ENCODE data around the gene KRT17. TPM values are rescaled to one million over a fixed set of nuclear protein-coding genes. Genes with fewer than 3 reads are reported as not detected.

The KRT17 gene
- polyA plus RNA-seq, 1 donor (not counting 4 experiments of a cell fraction or from before 2014, with no cell fraction given): 8,666 TPM

- H3K9me3 ChIP-seq (ENCODE audit: control insufficient read depth, low read depth, low read length): no peaks in the 10 kb centered on the region
- peaks cover 14 to 32% of the 10 kb centered on the region in 2 experiments for H3K36me3 ChIP-seq (ENCODE audit: control insufficient read depth in 2 of 2, extremely low read depth in 1 of 2, insufficient read depth in 2 of 2, low read length in 2 of 2)
- H3K27ac ChIP-seq (ENCODE audit: control insufficient read depth, insufficient read depth, low read length): peak overlapping the region; percentile 97
- DNase-seq (ENCODE audit: low read depth, low spot score) (no peak), FAIRE-seq (no peak)
- H3K4me3 ChIP-seq (ENCODE audit: control insufficient read depth in 2 of 3, extremely low read depth in 1 of 3, insufficient read depth in 2 of 3, low read depth in 1 of 3, low read length in 3 of 3): peak overlapping the region in 1 of 3 experiments; percentile 2
- H3K9me1 ChIP-seq (ENCODE audit: control insufficient read depth, extremely low read depth, insufficient read depth, low read length): no peaks in the 10 kb centered on the region
- H3K4me2 ChIP-seq (ENCODE audit: control insufficient read depth, extremely low read depth, insufficient read depth, low read depth, low read length): peak overlapping the region; percentile 77
- peaks cover 53% of the 10 kb centered on the region for H3K4me1 ChIP-seq (ENCODE audit: control insufficient read depth, extremely low read depth, insufficient read depth, low read length)
- peaks cover 21% of the 10 kb centered on the region for H3K79me2 ChIP-seq (ENCODE audit: control insufficient read depth, insufficient read depth, low read length)
- no peak overlapping the region for H2AFZ ChIP-seq (ENCODE audit: control insufficient read depth, low read length)
- H3K9ac ChIP-seq (ENCODE audit: control insufficient read depth, extremely low read depth, insufficient read depth, low read length): peak overlapping the region; percentile 77
- dilution Hi-C loops (cut with MboI; ENCODE audit: extremely low pct_ligation_motif_present, low sequenced_read_pairs): no loop called here
- H3K27me3 ChIP-seq (ENCODE audit: control insufficient read depth, extremely low read depth, insufficient read depth, low read length): no peaks in the 10 kb centered on the region
- peaks cover 31% of the 10 kb centered on the region for H4K20me1 ChIP-seq (ENCODE audit: control insufficient read depth, extremely low read depth, insufficient read depth, low read length)
- TF ChIP-seq EZH2 (IDR thresholded peaks at IDR 0.05; ENCODE audit: low read length) (no peak), CTCF (optimal IDR thresholded peaks at IDR 0.05 in 1 of 3, IDR thresholded peaks at IDR 0.05 in 1 of 3, conservative IDR thresholded peaks at IDR 0.05 in 1 of 3; ENCODE audit: extremely low read depth in 1 of 3, insufficient read depth in 2 of 3, low read length in 3 of 3) (no peak)
These were observed 42.9 kb downstream of the KRT17 start for GRCh38 chr17:41581366-41582060.

GRCh38 chr17:41580687-41581365, 43.5 kb downstream of the KRT17 start:
- peak overlapping the region; percentile 77 for H3K9ac ChIP-seq (ENCODE audit: control insufficient read depth, extremely low read depth, insufficient read depth, low read length)
- DNase-seq (ENCODE audit: low read depth, low spot score) (peak; percentile 88), FAIRE-seq (peak; percentile 90)
- peaks cover 24% of the 10 kb centered on the region for H4K20me1 ChIP-seq (ENCODE audit: control insufficient read depth, extremely low read depth, insufficient read depth, low read length)
- H3K36me3 ChIP-seq (ENCODE audit: control insufficient read depth in 2 of 2, extremely low read depth in 1 of 2, insufficient read depth in 2 of 2, low read length in 2 of 2): peaks cover 10 to 27% of the 10 kb centered on the region in 2 experiments
- dilution Hi-C loops (cut with MboI; ENCODE audit: extremely low pct_ligation_motif_present, low sequenced_read_pairs): no loop called here
- TF ChIP-seq EZH2 (IDR thresholded peaks at IDR 0.05; ENCODE audit: low read length) (no peak), CTCF (optimal IDR thresholded peaks at IDR 0.05 in 1 of 3, IDR thresholded peaks at IDR 0.05 in 1 of 3, conservative IDR thresholded peaks at IDR 0.05 in 1 of 3; ENCODE audit: extremely low read depth in 1 of 3, insufficient read depth in 2 of 3, low read length in 3 of 3) (no peak)
- H3K4me3 ChIP-seq (ENCODE audit: control insufficient read depth in 2 of 3, extremely low read depth in 1 of 3, insufficient read depth in 2 of 3, low read depth in 1 of 3, low read length in 3 of 3): no peak overlapping the region
- peaks cover 15% of the 10 kb centered on the region for H3K79me2 ChIP-seq (ENCODE audit: control insufficient read depth, insufficient read depth, low read length)
- H2AFZ ChIP-seq (ENCODE audit: control insufficient read depth, low read length): no peak overlapping the region
- no peaks in the 10 kb centered on the region for H3K9me1 ChIP-seq (ENCODE audit: control insufficient read depth, extremely low read depth, insufficient read depth, low read length)
- peaks cover 57% of the 10 kb centered on the region for H3K4me1 ChIP-seq (ENCODE audit: control insufficient read depth, extremely low read depth, insufficient read depth, low read length)
- no peaks in the 10 kb centered on the region for H3K9me3 ChIP-seq (ENCODE audit: control insufficient read depth, low read depth, low read length)
- H3K4me2 ChIP-seq (ENCODE audit: control insufficient read depth, extremely low read depth, insufficient read depth, low read depth, low read length): peak overlapping the region; percentile 77
- H3K27ac ChIP-seq (ENCODE audit: control insufficient read depth, insufficient read depth, low read length): peak overlapping the region; percentile 97
- no peaks in the 10 kb centered on the region for H3K27me3 ChIP-seq (ENCODE audit: control insufficient read depth, extremely low read depth, insufficient read depth, low read length)

Data from keratinocyte (primary cell).